NCI-H2171 (cell line): ENCODE results near the gene TSC2.
"Not testable (repeated sequence)": the region's sequence is repeated elsewhere in the genome, so short reads cannot be mapped to it uniquely, and the experiment has no call there.

Source experiments
- DNase-seq: peaks from one replicate; lab custom pipeline; 2025; lab: John Stamatoyannopoulos, UW

The TSC2 gene

DNA sequence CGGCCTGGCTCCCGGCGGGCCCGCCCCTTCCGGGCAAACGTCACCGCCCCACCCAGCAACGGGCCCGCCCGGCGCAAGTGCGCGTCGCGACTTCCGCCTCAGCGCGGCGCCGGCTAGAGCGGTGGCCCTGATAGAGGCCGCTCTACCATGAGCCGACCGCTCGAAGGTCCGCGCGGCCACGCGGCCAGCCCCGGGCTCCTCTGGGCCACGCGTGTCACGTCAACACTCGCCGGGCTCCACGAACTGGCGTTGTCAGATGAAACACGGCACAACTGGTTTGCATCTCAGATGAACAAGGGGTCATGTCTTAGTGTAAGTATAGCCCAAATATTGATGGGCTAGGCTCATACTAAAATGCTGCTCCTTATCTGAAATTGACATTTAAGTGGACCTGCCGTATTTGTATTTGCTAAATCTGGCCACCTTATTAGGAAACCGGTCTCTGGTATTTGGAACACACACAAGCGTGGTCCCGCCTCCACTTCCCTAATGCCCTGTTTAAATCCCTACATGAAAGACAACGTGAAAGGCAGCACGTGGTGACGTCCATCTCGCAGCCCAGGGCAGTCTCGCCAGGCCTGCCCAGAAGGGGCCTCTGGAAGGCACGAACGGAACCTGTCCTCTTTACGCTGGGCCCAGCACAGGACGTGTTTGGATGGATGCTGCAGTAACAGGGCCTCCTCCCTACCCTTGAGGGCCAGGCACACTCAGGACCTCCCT, 37.8 kb upstream of the TSC2 start, which contains the start of gene ZNF598:
ZNF598 (minus strand) TSS at position 31 of the 720 bp plus-strand sequence.
- DNase-seq: peak; percentile 77

DNA sequence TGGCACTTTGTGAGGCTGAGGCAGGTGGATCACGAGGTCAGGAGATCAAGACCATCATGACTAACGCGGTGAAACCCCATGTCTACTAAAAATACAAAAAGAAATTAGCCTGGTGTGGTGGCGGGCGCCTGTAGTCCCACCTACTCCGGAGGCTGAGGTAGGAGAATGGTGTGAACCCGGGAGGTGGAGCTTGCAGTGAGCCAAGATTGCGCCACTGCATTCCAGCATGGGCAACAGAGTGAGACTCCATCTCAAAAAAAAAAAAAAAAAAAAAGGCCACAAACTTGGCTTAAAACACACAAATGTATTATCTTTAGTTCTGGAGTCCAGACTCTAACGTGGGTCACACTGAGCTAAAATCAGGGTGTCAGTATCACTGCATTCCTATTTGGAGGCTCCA, 36.1 kb upstream of the TSC2 start:
- DNase-seq: not testable (repeated sequence)

DNA sequence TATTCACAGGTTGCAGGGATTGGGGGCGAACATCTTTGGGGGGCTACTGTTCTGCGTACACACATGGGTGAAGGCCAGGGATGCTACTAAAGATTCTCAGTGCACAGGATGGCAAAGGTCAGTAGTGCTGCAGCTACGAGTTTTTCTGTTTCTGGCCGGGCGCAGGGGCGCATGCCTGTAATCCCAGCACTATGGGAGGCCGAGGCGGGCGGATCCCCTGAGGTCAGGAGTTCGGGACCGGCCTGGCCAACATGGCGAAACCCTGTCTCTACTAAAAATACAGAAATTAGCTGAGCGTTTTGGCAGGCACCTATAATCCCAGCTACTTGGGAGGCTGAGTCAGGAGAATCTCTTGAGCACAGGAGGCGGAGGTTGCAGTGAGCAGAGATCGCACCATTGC, 34.3 kb upstream of the TSC2 start:
- no peak for DNase-seq

DNA sequence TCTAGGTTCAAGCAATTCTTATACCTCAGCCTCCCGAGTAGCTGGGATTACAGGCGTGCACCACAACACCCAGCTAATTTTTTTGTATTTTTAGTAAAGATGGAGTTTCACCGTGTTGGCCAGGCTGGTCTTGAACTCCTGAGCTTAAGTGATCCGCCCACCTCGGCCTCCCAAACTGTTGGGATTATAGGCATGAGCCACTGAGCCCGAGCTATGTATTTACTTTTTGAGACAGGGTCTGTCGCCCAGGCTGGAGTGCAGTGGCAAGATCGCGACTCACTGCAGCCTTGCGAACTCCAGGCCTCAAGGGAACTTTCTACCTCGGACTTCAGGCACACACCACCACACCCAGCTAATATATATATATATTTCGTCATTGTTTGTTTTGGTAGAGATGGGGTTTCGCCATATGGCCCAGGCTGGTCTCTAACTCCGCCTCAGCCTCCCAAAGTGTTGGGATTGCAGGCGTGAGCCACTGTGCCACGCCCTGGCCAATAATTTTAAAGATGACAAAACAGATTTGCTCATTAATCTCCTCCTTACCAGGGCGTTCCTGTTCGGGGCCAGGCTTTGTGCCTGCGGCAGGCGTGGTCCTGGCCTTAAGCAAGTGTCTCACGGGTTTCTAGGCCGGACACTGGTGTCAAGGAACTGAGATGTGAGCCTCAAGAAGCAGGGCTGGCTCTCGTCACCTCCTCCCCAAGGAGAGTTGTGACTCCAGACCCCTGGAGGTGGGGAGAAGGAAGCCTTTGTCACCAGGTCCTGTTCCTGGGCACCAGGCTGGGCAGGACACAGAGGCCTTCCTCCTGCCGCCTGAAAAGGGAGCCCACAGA, 32.5 kb upstream of the TSC2 start:
- no peak for DNase-seq

DNA sequence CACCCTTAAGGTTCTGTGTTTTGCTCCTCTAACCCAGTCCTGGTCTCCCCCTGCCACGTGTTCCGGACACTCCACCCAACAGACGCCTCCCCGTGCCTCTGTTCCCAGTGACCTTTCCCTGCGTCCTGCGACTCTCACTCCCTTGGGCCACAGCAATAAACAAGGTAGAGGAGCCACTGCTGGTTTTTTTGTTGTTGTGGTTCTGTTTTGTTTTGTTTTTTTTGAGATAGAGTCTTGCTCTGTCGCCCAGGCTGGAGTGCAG, 31.9 kb upstream of the TSC2 start:
- no peak for DNase-seq

DNA sequence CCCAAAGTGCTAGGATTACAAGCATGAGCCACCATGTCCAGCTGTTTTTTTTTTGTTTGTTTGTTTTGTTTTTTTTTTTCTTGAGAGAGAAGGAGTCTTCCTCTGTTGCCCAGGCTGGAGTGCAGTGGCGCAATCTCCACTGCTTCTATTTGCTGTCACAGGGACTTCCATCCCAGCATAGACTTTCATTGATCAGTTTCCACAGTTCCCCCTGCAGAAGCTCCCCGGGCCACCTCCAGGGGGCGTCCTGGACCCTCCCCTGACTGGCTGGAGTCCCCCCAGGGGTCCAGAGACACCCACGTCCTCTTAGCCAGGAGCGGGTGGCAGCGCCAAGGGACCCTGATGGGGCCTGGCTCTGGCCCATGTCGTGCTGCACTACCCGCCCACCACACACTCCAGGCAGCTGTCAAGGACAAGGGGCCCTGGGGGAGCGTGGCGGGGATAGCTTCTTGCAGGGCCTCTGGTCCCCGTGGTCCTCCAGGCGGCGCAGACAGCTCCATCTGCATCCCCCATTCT, 31.3 kb upstream of the TSC2 start:
- no peak for DNase-seq

DNA sequence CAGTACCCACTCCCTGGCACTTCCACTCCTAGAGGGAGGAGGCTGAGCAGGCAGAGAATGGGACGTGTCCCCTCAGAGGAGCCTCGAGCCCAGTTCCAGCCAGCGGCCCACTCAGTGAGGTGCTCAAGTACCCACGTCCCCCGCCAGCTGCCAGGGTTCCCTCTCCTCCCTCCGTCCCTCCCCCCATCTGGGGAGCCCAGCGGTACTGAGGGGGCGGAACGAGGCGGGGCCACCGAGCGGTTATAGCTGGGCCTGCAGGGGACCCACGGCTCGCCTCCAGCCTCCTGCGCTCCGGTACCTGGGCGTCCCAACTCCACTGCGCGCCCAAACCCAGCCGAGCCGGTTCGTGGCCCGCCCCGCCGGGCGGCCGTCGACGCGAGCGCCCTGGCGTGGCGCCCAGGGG, 28.3 kb upstream of the TSC2 start, which contains the start of gene NPW:
NPW (plus strand) TSS at position 268 of the 403 bp plus-strand sequence.
- DNase-seq: peak; percentile 66

DNA sequence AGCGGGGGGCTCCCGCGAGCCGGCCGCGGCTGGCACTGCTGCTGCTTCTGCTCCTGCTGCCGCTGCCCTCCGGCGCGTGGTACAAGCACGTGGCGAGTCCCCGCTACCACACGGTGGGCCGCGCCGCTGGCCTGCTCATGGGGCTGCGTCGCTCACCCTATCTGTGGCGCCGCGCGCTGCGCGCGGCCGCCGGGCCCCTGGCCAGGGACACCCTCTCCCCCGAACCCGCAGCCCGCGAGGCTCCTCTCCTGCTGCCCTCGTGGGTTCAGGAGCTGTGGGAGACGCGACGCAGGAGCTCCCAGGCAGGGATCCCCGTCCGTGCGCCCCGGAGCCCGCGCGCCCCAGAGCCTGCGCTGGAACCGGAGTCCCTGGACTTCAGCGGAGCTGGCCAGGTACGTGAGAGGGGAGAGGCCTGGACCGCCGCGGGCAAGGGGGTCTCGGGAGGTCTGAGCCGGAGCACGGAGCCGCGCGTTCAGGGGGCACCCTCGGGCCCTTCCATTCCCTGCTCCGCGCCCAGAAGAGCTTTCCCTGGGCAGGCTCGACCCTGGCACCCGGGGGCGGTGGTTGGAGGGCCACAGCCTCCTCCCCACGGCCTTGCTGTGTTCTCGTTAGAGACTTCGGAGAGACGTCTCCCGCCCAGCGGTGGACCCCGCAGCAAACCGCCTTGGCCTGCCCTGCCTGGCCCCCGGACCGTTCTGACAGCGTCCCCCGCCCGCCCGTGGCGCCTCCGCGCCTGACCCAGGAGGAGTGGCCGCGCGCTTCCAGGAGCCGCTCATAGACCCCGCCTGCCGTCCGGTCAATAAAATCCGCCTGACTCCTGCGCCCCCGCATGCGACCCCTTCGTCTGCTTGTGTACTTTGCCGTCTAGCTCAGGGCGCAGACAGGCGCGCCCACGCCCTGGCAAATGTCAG, 27.6 kb upstream of the TSC2 start:
- DNase-seq: no peak

DNA sequence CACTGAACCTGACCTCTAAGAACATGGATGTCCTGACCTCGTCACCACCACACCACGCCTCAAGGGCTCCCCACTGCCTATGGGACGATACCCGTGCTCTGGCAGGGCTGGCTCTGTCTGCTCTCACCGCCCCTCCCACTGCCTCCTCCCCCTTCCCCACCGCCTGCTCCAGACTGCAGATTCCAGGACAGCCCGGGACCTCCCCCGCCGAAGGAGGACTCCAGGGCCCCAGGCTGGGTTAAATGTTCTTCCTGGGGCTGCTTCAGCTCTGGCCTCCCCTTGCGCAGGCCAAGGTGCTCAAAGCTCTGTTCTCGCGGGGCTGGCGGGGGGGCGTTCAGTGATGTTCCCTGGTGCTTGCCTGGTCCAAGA, 25.1 kb upstream of the TSC2 start:
- no peak for DNase-seq

DNA sequence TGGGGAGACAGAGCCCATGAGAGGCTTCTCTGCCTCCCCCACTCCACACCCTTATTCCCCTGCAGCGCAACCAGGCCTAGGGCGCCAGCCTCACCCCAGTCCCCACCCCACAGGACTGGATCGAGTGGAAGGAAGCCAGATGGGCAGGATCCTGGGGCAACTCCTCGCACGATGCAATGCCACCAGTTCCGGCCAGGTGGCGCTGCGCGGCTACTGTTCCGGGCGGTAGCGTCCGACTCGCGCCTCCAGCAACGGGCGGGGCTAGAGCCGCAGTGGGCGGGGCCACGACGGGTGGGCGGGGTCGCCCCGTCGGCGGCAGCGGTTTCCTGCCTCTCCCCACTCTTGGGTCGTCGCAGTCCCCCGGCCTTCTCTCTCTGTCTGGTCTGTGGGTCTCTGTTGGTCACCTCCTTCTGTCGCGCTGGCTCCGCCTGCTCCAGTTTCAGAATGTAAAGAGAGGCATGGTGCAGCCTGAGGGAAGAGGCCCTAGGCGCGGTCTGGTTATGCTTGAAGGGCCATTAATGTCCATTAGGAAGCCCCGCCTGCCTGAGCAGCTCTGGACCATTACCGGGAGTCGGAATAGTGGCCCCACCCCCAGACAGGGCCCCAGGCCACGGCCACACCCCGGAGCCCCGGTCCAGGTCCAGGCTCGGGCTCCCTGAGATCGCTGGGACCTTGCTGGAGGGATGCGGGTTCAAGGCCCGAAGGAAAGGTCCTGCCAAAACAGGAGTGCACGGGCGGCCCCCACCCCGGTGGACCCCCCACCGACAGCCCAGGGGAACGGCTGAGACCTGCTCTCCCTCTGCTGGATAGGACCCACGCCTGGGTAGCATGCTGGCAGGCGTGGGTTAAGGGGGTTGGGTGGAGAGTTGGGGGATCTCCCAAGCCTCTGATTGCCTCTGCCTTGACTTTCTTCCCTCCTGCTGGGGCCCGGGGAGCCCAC, 24.4 kb upstream of the TSC2 start:
- DNase-seq: peak; percentile 74

DNA sequence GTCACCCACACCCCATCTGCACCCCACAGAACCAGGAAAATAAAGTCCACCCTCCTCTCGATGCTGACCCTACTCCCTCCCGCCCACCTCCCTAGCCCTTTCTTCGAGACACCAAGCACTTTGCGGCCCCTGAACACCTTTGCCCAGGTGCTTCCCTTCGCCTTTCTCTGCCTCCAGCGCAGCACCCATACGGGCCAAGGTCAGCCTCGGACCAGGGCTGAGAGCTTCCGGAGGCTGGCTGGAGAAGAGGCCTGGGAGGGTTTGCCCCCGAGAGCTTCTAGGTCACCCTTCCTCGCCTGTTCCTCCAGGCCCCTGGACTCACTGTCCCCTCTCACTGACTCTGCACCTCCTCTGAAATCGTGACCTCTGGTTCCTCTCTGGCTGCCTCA, 23.8 kb upstream of the TSC2 start:
- DNase-seq: no peak

DNA sequence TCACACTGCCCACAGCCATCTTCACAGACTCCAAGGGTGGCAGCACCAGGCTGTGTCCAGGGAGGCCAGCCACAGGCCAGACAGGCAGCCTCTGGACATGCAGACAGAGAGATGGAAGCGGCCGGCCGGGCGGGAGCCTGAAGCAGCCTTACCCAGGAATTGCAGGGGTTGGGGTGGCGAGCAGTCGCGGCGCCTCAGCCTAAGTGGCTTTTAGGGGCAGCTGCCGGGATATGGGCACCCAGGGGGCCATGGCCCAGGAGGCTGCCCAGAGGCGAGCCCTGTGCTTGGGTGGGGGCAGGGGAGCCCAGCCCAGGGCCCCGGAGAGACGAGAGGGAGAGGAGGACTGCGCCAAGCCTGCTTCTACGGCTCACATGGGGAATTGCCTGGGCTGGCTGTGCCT, 22.5 kb upstream of the TSC2 start:
- DNase-seq: no peak

DNA sequence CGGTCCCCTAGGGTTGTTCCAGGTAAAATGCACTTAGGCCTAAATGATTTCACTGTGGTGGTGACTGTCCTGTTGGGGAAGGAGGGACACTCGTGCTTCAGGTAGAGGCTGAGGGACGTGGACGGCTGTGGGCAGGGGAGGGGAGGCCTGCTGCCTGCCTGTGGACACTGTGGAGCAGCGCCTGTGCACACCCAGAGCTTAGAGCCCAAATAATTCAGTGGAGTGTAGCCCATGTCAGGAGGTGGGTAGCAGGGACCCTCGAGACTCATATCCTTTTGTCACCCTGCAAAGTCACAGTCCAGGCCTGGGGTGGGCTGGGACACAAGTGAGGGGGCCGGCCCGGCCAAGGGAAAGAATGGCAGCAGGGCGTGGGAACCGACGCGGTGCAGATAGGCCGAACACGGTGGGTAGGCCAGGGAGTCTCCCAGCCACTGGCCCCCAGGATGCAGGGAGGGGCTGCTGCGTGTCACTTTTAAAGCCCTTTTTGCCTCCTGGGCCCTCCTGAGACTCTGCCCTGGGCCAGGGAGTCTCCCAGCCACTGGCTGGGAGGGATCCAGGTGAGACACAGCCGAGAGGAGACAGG, 21.8 kb upstream of the TSC2 start:
- DNase-seq: no peak

DNA sequence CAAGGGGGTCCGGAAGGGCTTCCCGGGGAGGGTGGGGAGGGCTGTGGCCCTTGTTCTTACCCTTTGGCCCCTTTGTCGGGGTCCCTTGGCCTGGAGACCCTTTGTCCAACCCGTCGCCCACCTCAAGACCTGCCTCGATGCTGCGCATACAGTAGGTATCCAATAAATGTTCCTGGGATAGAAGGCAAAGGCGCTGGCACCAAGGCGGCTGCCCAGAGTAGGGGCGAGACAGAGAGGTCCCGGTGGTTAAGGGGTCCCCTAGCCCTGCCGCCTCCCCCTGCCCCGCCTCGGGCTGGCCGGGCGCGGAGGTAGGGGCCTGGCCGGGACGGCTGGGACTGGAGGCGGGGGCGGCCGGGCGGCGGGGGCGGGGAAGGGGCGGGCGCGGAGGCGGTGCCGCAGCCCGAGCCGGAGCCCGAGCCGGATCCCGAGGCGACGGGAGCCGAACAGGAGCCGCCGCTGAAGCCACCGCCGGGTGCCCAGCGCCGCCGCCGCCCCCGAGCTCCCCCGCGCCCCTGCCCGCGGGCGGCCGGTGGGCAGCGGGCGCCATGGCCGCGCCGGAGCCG, 21.2 kb upstream of the TSC2 start, which contains the start of gene NHERF2:
NHERF2 (plus strand) TSS at position 442 of the 563 bp plus-strand sequence; CDS start at position 546, 104 bp downstream.
- no peak for DNase-seq

DNA sequence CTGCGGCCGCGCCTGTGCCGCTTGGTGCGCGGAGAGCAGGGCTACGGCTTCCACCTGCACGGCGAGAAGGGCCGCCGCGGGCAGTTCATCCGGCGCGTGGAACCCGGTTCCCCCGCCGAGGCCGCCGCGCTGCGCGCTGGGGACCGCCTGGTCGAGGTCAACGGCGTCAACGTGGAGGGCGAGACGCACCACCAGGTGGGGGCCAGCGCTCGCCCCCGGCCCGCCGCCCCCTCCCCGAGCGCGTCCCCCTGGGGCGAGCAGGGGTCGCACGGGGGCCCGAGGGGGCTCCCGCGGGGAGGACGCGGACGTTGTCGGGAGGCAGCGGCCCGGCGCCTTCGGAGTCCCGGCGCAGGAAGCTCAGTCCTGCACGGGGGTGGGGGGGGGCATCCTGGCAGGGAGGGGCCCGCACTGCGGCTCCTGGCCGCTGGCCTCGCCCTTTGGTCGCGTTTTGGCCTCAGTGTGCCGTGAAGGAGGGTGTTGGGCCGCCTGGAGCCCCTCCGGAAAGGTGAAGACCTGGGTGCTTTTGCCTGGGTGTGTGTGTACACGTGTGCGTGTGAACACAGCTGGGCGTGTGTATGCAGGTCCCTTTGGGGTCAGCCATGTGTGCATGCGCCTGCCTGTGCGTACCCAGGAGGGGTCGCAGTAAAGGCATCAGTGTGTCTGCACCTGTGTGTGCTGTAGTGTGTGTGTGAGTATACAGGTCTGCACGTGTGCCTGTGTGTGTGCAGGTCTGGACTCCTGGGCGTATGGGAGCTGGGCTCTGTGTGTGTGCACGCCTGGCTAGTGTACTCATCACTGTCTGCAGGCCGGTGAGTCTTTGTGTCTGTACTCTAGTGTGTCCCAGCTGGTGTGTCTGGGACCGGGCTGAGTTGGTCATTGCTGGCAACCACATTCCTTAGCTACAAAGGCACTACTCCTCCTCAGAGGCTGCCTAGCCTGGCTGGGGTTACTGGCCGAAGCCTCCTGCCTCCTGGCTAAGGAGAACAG, 20.5 kb upstream of the TSC2 start:
- no peak for DNase-seq

DNA sequence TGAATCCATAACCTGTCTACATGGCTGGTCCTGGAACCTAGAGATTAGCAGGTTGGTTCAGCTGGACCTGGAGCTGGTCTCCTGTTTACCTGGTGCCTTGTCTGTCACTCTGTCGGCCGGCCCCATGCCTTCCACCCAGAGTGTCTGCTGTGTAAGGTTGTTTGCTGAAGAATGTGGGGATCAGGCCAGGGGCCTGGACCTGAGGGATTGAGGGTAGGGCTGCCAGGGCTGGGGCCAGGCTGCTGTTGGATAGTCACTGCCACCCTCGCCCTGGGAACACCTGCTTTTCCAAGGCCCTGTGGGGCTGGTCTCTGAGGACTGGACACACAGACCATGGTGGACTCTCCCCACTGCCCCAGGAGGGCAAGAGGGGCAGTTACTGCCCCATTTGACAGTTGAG, 19.6 kb upstream of the TSC2 start:
- DNase-seq: no peak

DNA sequence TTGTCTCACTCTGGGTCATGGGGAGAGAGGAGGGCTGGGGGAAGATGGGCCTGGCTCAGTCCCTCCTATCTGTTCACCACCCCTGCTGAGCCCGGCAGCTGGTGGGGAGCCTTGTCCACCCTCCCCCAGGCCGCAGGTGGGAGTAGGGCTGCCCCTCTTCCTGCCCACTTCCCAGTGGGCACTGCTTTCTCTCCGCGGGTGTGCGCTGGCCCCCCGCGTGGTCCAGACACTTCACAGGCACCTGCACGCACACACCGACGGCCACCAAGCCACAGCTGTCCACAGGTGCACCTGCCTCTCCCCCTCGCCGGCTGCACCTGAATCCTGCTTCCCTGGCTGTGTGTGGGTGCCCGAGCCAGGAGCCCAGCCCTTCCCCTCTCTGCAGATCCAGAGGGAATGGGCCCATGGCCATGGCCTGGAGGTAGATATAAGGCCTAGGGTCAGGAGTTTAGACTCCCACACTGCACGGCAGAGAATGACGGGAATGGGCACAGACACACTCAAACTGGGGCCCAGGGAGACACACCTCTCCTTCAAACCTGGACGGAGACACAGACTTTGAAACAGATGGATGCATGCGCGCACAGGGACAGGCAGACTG, 19.1 kb upstream of the TSC2 start:
- DNase-seq: no peak

DNA sequence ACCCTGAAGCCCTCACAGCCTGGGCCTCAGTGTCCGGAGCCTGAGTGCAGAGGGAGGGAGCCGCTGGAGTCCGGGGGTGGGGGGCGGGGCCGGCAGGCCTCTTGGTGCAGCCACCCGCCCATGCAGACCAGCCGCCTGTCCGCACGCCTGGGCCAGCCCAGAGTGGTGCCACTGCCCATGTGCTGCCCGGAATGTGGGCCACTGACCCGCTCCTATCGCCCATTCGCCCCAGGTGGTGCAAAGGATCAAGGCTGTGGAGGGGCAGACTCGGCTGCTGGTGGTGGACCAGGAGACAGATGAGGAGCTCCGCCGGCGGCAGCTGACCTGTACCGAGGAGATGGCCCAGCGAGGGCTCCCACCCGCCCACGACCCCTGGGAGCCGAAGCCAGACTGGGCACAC, 18.4 kb upstream of the TSC2 start:
- no peak for DNase-seq

DNA sequence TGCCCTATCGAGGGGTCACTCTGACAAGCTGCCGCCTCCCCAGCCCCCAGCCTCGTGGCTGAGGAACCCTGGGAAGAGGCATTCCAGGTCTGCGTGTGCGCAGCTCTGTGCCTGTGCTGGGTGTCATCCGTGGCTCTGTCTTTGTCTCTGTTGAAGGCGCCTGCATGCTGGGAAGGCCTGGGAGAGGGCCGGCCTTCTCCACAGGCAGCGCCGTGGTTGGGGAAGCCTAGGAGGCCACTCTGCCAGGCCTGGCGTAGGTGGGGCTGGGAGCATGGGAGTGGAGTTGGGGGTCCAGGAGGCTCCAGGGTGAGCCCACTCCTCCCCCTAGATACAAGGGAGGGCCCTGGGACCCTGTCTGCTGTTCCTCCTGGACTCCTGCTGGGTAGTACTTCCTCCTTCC, 17.7 kb upstream of the TSC2 start:
- DNase-seq: no peak
